ENCODE results near the gene WNT7A.

WNT7A gene

GRCh38 chr3:13798401-13798800 is 81.5 kb downstream of the WNT7A start:
- no peak for TF ChIP-seq POLR2AphosphoS5 (IDR thresholded peaks at IDR 0.05; ENCODE audit: low read depth, low read length)
- TF ChIP-seq POLR2A (IDR thresholded peaks at IDR 0.05; ENCODE audit: low read depth, low read length), result no peak
- no peak for TF ChIP-seq TAF1 (IDR thresholded peaks at IDR 0.05; ENCODE audit: low read depth, low read length)
- no peak for DNase-seq (ENCODE audit: insufficient read length, low spot score)
- FAIRE-seq, result no peak

GRCh38 chr3:13796701-13797460 is 83.0 kb downstream of the WNT7A start:
- TF ChIP-seq PAX5 (IDR thresholded peaks at IDR 0.05; ENCODE audit: insufficient read depth, low read length, severe bottlenecking), result no peak
- TF ChIP-seq POLR2A (IDR thresholded peaks at IDR 0.05; ENCODE audit: low read depth, low read length), result no peak
- no peak for TF ChIP-seq TAF1 (IDR thresholded peaks at IDR 0.05; ENCODE audit: low read depth, low read length)
- TF ChIP-seq POU2F2 (IDR thresholded peaks at IDR 0.05; ENCODE audit: low read depth, low read length), result no peak
- no peak for TF ChIP-seq POLR2AphosphoS5 (IDR thresholded peaks at IDR 0.05; ENCODE audit: low read depth, low read length)
- TF ChIP-seq SPI1 (IDR thresholded peaks at IDR 0.05; ENCODE audit: low read depth, low read length), result no peak
- FAIRE-seq (no peak), DNase-seq (ENCODE audit: insufficient read length, low spot score) (no peak)

- FAIRE-seq (no peak), DNase-seq (ENCODE audit: insufficient read length, low spot score) (no peak)
- TF ChIP-seq SPI1 (IDR thresholded peaks at IDR 0.05; ENCODE audit: low read depth, low read length) (no peak), POLR2A (IDR thresholded peaks at IDR 0.05; ENCODE audit: low read depth, low read length) (no peak), POLR2AphosphoS5 (IDR thresholded peaks at IDR 0.05; ENCODE audit: low read depth, low read length) (no peak), PAX5 (IDR thresholded peaks at IDR 0.05; ENCODE audit: insufficient read depth, low read length, severe bottlenecking) (no peak), POU2F2 (IDR thresholded peaks at IDR 0.05; ENCODE audit: low read depth, low read length) (no peak), TAF1 (IDR thresholded peaks at IDR 0.05; ENCODE audit: low read depth, low read length) (no peak)
Measured at GRCh38 chr3:13795816-13796215, 84.1 kb downstream of the WNT7A start.

GRCh38 chr3:13794322-13794721 is 85.5 kb downstream of the WNT7A start:
- DNase-seq (ENCODE audit: insufficient read length, low spot score), result no peak
- TF ChIP-seq PAX5 (IDR thresholded peaks at IDR 0.05; ENCODE audit: insufficient read depth, low read length, severe bottlenecking) (no peak), POLR2A (IDR thresholded peaks at IDR 0.05; ENCODE audit: low read depth, low read length) (no peak), SPI1 (IDR thresholded peaks at IDR 0.05; ENCODE audit: low read depth, low read length) (no peak), TAF1 (IDR thresholded peaks at IDR 0.05; ENCODE audit: low read depth, low read length) (no peak), POLR2AphosphoS5 (IDR thresholded peaks at IDR 0.05; ENCODE audit: low read depth, low read length) (no peak), POU2F2 (IDR thresholded peaks at IDR 0.05; ENCODE audit: low read depth, low read length) (no peak)
- FAIRE-seq, result no peak

- TF ChIP-seq PAX5 (IDR thresholded peaks at IDR 0.05; ENCODE audit: insufficient read depth, low read length, severe bottlenecking), result no peak
- no peak for TF ChIP-seq TAF1 (IDR thresholded peaks at IDR 0.05; ENCODE audit: low read depth, low read length)
- no peak for TF ChIP-seq SPI1 (IDR thresholded peaks at IDR 0.05; ENCODE audit: low read depth, low read length)
- TF ChIP-seq POU2F2 (IDR thresholded peaks at IDR 0.05; ENCODE audit: low read depth, low read length), result no peak
- no peak for TF ChIP-seq POLR2AphosphoS5 (IDR thresholded peaks at IDR 0.05; ENCODE audit: low read depth, low read length)
- no peak for TF ChIP-seq POLR2A (IDR thresholded peaks at IDR 0.05; ENCODE audit: low read depth, low read length)
- FAIRE-seq, result no peak
- no peak for DNase-seq (ENCODE audit: insufficient read length, low spot score)
Measured at GRCh38 chr3:13793451-13793850, 86.4 kb downstream of the WNT7A start.

- no peak for TF ChIP-seq PAX5 (IDR thresholded peaks at IDR 0.05; ENCODE audit: insufficient read depth, low read length, severe bottlenecking)
- no peak for TF ChIP-seq POLR2AphosphoS5 (IDR thresholded peaks at IDR 0.05; ENCODE audit: low read depth, low read length)
- TF ChIP-seq TAF1 (IDR thresholded peaks at IDR 0.05; ENCODE audit: low read depth, low read length), result no peak
- TF ChIP-seq POLR2A (IDR thresholded peaks at IDR 0.05; ENCODE audit: low read depth, low read length), result no peak
- TF ChIP-seq SPI1 (IDR thresholded peaks at IDR 0.05; ENCODE audit: low read depth, low read length), result no peak
- TF ChIP-seq POU2F2 (IDR thresholded peaks at IDR 0.05; ENCODE audit: low read depth, low read length), result no peak
- DNase-seq (ENCODE audit: insufficient read length, low spot score) (no peak), FAIRE-seq (no peak)
Measured at GRCh38 chr3:13792512-13793371, 87.1 kb downstream of the WNT7A start.

GRCh38 chr3:13792051-13792490 is 87.8 kb downstream of the WNT7A start:
- TF ChIP-seq POLR2AphosphoS5 (IDR thresholded peaks at IDR 0.05; ENCODE audit: low read depth, low read length), result no peak
- TF ChIP-seq TAF1 (IDR thresholded peaks at IDR 0.05; ENCODE audit: low read depth, low read length), result no peak
- TF ChIP-seq PAX5 (IDR thresholded peaks at IDR 0.05; ENCODE audit: insufficient read depth, low read length, severe bottlenecking), result no peak
- TF ChIP-seq POLR2A (IDR thresholded peaks at IDR 0.05; ENCODE audit: low read depth, low read length), result no peak
- no peak for TF ChIP-seq POU2F2 (IDR thresholded peaks at IDR 0.05; ENCODE audit: low read depth, low read length)
- no peak for TF ChIP-seq SPI1 (IDR thresholded peaks at IDR 0.05; ENCODE audit: low read depth, low read length)
- no peak for DNase-seq (ENCODE audit: insufficient read length, low spot score)
- FAIRE-seq, result no peak

GRCh38 chr3:13791198-13792050 is 88.4 kb downstream of the WNT7A start:
- no peak for TF ChIP-seq POLR2A (IDR thresholded peaks at IDR 0.05; ENCODE audit: low read depth, low read length)
- no peak for TF ChIP-seq TAF1 (IDR thresholded peaks at IDR 0.05; ENCODE audit: low read depth, low read length)
- TF ChIP-seq SPI1 (IDR thresholded peaks at IDR 0.05; ENCODE audit: low read depth, low read length), result no peak
- TF ChIP-seq PAX5 (IDR thresholded peaks at IDR 0.05; ENCODE audit: insufficient read depth, low read length, severe bottlenecking), result no peak
- no peak for TF ChIP-seq POU2F2 (IDR thresholded peaks at IDR 0.05; ENCODE audit: low read depth, low read length)
- no peak for TF ChIP-seq POLR2AphosphoS5 (IDR thresholded peaks at IDR 0.05; ENCODE audit: low read depth, low read length)
- FAIRE-seq, result no peak
- DNase-seq (ENCODE audit: insufficient read length, low spot score), result no peak
